ENCODE data around the gene LAMA4.

DNA sequence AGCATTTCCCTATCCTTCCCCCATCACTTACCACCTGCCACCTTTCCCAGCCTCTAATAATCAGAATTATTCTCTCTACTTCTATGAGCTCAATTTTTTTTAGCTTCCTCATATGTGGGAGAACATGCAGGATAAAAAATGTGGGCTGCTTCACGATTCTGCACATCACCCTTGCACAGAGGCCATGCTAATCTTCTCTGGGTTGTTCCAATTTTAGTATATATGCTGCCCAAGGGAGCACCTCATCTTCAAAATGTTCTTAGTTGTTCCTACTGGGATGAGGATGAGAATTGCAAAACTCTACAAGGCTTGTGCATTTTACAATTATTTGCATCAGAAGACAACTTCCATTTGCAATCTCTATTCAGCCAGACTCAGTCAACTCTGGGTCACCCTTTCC, 58.1 kb downstream of the LAMA4 start:
- TF ChIP-seq POLR2A (IDR thresholded peaks at IDR 0.05; ENCODE audit: low read depth, low read length) (no peak), POLR2AphosphoS5 (IDR thresholded peaks at IDR 0.05; ENCODE audit: low read depth, low read length) (no peak), TAF1 (IDR thresholded peaks at IDR 0.05; ENCODE audit: low read depth, low read length) (no peak), PAX5 (IDR thresholded peaks at IDR 0.05; ENCODE audit: insufficient read depth, low read length, severe bottlenecking) (no peak), POU2F2 (IDR thresholded peaks at IDR 0.05; ENCODE audit: low read depth, low read length) (no peak)
